ENCODE data around the gene FAM181A. TPM values are rescaled to one million over a fixed set of nuclear protein-coding genes. Genes with fewer than 3 reads are reported as not detected.

The FAM181A gene
- total and polyA plus RNA-seq, 2 of the 4 experiments (the other 2 are of a cell fraction) = not detected

DNA sequence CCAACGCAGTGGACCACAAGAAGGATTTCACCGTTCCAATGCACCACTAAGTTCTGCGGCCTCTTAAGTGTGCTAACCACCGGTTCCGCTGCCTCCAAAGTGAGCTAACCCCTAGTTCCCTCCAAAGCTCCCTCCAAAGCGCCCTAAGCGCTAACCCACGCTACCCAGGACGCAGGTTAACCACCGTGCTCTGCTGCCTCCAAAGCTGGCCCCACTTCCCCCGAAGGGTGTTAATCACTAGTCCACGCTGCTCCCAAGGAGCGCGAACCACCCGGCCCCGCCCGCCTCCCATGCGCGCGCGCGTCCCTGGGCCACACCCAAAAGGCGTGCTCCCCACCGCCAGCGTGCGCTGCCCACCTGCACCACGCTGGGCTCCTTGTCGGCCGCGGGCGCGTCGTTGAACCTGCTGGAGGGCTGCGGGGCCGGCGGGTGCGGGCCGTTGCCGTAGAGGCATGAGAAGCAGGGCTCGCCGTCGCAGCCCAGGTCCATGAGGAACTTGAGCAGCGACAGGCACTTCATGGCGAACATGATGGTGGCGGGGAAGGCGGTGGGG is 11.7 kb downstream of the FAM181A start:
- intact Hi-C loops (cut with micrococcal nuclease) = loop anchor here (1.0 kb wide), 2 partner anchors 62 to 197 kb away; no protein-coding TSS in a partner anchor
- no peak overlapping the region for H4K5ac ChIP-seq (ENCODE audit: low read depth, low read length)
- no peak overlapping the region for H2BK5ac ChIP-seq (ENCODE audit: low read depth, low read length, poor library complexity, severe bottlenecking)
- TF ChIP-seq FOS (IDR thresholded peaks at IDR 0.05; ENCODE audit: low read depth, low read length) = no peak
- TF ChIP-seq POLR2A (IDR thresholded peaks at IDR 0.05; ENCODE audit: low read depth, low read length) = no peak
- TF ChIP-seq NFE2L2 (IDR thresholded peaks at IDR 0.05; ENCODE audit: low read depth, low read length) = no peak
- no peak for TF ChIP-seq MAZ (IDR thresholded peaks at IDR 0.05; ENCODE audit: borderline replicate concordance, low read depth, low read length)
- no peak overlapping the region for H2BK20ac ChIP-seq (ENCODE audit: low read depth, low read length)
- peak overlapping the region; percentile 67 for H2AK9ac ChIP-seq (replicated peaks; ENCODE audit: low read depth, low read length, poor library complexity)
- no peak overlapping the region for H2AK5ac ChIP-seq (ENCODE audit: low read depth, low read length)
- peaks cover 3% of the 10 kb centered on the region; the same call in 1 of the 2 replicates for H4K20me1 ChIP-seq (ENCODE audit: insufficient read depth, low read length)
- peaks cover 33% of the 10 kb centered on the region for H3K27me3 ChIP-seq (ENCODE audit: control insufficient read depth, insufficient read depth, low read length)
- no peaks in the 10 kb centered on the region for H3K36me3 ChIP-seq (ENCODE audit: control insufficient read depth, insufficient read depth, low read length)
- dilution Hi-C loops (cut with HindIII; ENCODE audit: low sequenced_read_pairs, unreplicated experiment) = no loop called here
- no peak overlapping the region for H3K9ac ChIP-seq (ENCODE audit: low read depth, low read length)
- CTCF ChIA-PET = interaction anchor here (0.8 to 2.5 kb wide), 8 partner anchors 12 to 198 kb away, joined by 3 to 50 read pairs (median 8); partner anchors contain the start of genes CCDC197 and OTUB2
- H3K4me3 ChIP-seq (ENCODE audit: insufficient read depth, low read depth, low read length) = no peak overlapping the region
- H3K9me1 ChIP-seq (ENCODE audit: insufficient read depth, low read length) = no peaks in the 10 kb centered on the region
- H3K4ac ChIP-seq (ENCODE audit: low read depth, low read length) = no peak overlapping the region
- peaks cover 7% of the 10 kb centered on the region for H3K4me1 ChIP-seq (ENCODE audit: control insufficient read depth, insufficient read depth, low read length)
- peak overlapping the region; percentile 88 for H2AFZ ChIP-seq (replicated peaks; ENCODE audit: low read length, poor library complexity)
- no peak overlapping the region for H4K8ac ChIP-seq (ENCODE audit: low read depth in 2 of 2, low read length in 2 of 2)
- 74% methylated on average over 13 of the region's 46 CpGs; no CpG with 5 or more reads in 1 of the 2 experiments for WGBS, 2 experiments (ENCODE audit: extremely low coverage in 2 of 2, insufficient read length in 1 of 2)
- H3K23ac ChIP-seq (ENCODE audit: low read depth, low read length) = no peak overlapping the region
- H3K27ac ChIP-seq (ENCODE audit: insufficient read depth, low read length) = no peak overlapping the region
- H3K14ac ChIP-seq (replicated peaks; ENCODE audit: low read depth, low read length) = no peak overlapping the region
- in situ Hi-C loops (cut with MboI; ENCODE audit: low sequenced_read_pairs) = no loop called here
- ATAC-seq (ENCODE audit: low read depth) (no peak), DNase-seq (no peak)
- no peak overlapping the region for H3K18ac ChIP-seq (ENCODE audit: low read depth, low read length)
- H4K91ac ChIP-seq (ENCODE audit: insufficient read depth, low read depth, low read length) = no peak overlapping the region
- BruUV-seq (replicated peaks) = no TSS peak
- H3K4me2 ChIP-seq (ENCODE audit: low read depth, low read length) = no peak overlapping the region
- no peak overlapping the region for H2BK15ac ChIP-seq (ENCODE audit: low read depth, low read length)
- no peaks in the 10 kb centered on the region for H3K79me1 ChIP-seq (ENCODE audit: low read depth in 1 of 2, low read length in 2 of 2)
- H3K9me3 ChIP-seq (ENCODE audit: control insufficient read depth, insufficient read depth, low read length) = no peaks in the 10 kb centered on the region
- no peak overlapping the region for H3K56ac ChIP-seq (ENCODE audit: extremely low read depth, insufficient read depth, low read length)
- POLR2A ChIA-PET (ENCODE audit: unreplicated experiment) = no interaction called here
- H2BK120ac ChIP-seq (ENCODE audit: low read depth, low read length) = no peak overlapping the region
